Raji (cell line): ENCODE results near the gene GNAO1.

ENCODE experiments used
- POLR2A ChIP-seq: IDR thresholded peaks from 2 replicates; pipeline ENCODE4 v1.6.1; 2011; ENCODE audit warnings: low read depth, low read length, control low read depth; ENCODE audit not compliant: insufficient read depth

Gene GNAO1

DNA sequence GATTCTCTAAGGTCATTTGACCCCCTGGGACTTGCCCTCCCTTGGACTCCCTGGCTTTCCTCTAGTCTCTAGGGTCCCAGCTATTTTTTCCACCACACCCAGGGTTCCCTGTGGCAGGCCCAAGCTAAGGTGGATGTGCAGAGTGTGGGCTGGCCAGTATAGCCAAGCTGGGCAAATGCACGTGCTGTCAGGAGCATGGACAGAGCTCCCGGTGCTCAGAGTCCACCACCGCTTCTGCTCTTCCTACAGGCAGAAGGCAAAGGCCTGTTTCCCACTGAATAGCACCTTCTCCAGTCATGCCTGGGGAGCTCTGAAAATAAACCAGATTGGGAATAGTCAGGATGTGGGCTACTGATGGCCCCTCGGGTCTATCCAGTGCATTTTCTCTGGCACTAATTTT lies 53.3 kb downstream of the GNAO1 start:
- no peak for TF ChIP-seq POLR2A

DNA sequence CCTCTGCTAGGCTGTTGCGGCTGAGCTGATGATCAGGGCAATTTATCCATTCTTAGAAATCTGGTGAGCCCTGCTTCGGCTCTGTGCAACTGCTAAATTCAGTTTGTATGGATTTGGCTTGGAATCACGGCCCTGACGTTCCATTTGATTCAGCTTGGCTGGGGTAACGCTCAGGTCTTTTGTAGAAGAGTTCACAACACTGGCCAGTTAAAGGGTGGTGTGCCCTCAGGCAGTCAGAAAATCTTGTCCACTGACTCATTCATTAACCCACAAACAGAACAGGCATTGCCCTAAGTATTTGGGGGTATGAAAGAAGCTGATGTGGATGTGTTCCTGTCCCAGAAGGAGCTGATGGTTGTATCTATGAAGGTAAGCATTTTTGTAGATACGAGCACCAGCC lies 53.9 kb downstream of the GNAO1 start:
- no peak for TF ChIP-seq POLR2A

DNA sequence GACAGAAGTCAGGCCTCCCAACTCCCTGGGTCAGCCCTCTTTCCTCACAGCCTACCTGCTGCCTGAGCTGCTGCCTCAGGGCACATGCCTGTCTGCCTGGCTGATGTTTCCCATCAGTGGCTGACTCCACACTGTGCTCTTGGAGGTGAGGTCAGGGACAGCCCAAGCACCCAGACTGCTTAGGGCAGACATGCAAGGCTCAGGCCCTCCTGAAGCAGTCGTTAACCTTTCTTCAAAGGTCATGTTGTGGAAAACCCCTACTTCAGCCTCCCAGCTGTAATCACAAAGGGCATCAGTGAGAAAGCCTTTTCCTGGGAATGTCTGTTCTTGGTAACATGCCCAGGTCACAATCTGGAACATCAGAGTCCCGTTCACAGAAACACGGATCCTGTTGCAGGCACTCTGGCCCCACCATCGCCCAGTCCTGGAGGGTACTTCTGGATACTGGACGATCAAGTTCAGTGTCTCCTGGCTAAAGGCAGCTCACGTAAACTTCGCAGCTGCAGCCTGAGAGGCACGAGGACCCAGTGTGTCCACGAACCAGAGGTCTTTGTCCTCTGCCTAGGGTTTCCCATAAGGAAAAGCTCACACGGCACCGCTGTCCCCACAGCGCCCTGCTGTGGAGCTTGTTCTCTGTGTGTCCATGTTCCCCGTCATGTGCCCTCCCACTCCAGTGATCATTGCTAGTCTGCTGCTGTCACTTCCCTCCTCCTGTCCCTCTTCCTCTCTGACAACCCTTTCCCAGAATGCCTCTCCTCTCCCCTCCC lies 54.9 kb downstream of the GNAO1 start:
- TF ChIP-seq POLR2A, result no peak

DNA sequence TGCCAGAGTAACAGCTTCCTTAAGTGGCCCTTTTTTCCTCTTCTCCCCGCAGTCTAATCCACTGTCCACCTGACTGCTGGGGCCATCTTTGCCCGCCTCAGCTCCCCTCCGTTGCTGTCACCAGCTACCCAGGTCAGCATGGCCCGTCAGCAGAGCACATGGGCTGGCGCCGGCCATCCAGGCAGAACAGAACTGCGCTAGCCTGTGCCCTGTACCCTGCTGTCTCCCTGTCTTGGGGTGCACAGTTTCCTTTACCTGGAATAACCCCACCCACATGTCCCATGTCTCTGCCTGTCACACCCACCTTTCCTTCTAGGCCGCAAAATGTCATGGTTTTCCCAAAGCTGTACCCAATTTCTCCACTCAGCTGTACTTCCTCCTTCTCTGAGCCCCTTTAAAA lies 55.7 kb downstream of the GNAO1 start:
- TF ChIP-seq POLR2A, result no peak

DNA sequence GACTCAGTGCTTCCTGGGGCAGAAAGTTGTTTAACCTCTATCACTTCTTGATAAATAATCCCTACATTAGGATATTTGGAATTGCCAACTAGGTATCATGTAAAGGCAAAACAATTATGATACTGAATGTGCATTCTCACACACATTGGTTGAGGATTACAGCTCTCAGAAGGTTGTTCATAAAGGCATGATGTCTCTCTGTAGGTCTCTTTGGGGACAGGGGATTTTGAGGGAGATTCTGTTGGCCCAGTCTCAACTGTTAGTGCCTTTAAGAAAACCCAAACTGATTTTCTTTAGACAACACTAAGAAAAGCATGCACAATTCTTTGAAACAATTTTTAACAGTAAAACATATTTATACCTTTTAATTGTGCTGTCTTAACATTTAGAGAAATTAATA lies 56.5 kb downstream of the GNAO1 start:
- no peak for TF ChIP-seq POLR2A

DNA sequence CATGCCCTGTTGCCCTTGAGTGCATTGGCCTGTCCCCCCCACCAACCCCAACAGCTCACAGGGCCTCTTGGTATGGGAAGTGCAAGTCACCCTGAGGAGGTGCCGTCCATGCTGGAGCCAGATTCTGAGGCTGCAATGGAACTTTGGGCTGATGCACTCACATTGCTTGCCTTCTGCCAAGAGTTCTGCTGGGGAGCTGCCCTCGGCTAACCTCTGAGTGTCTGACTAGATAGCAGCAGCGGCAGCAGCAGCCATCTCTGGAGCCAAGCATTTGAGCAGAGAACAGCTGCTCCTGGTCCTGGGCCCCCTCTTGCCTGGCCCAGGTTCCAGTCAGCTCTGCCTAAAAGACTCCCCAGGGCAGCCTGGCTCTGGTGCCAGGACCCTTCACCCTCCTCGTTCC lies 61.5 kb downstream of the GNAO1 start:
- TF ChIP-seq POLR2A, result no peak

DNA sequence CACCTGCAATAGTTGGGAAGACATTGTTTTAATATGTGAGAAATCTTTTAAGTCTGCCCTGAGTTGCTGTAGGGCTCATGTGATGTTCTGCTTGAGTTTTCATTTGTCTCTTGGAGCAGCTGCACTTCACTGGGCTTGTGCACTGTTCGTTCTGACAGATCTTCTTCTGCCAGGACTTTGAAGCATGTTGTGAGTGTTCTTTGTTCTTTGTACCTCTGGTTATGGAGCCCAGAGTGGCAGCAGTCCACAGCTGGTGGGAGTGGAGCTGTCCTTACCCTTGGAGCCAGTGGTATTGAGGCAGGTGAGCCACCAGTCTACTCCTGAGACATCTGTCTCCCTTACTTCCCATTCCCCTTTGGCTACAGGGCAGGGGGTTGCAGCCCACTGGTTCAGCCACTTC lies 64.6 kb downstream of the GNAO1 start:
- TF ChIP-seq POLR2A, result no peak

DNA sequence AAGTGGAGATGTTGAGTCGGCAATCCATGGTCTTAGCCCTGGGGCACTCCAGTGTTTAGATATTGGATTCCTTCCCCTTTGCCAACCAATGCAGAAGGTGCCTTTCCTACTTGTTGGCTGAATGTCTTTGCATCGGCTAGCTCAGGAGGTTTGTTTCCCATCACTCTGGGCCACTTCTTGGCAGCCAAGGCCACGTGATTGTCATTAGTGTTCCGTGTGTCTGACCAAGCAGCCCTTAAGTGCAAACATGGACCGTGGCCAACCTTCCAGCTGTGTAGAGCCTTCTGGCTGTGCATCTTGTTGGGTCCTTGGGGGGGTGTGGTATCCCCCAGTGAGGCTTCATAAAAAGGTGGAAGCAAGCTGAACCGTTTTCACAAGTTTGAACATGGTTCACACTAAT lies 66.0 kb downstream of the GNAO1 start:
- no peak for TF ChIP-seq POLR2A

DNA sequence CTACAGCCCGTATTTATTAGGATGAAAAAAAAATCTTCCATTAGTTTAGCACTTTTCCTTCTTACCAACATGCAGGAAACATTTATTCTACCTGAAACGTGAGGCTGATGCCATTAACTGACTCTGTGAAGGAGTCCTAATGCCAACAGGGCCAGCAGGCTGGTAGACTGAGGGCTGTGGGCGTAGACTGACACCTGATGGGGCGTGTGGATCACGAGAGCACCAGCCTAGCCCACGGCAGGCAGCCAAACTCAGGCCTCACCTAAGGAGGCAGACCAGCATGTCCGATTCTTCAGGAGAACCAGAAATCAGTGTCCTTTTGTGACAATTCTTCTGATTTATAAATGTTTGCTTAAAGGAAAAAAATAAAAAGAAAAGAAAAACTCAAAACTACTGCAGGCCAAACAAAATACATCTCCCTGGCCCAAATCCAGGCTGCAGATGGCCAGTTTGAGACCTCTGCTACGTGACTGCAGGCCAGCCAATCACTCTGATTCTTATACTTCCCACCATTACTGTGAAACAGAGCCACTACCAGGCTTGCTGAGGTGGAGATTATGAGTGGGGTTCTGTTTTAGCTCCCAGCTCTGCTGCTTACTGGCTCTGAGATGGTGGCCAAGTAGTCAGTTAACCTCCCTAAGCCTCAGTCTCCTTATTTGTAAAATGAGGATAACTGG lies 66.5 kb downstream of the GNAO1 start:
- no peak for TF ChIP-seq POLR2A

DNA sequence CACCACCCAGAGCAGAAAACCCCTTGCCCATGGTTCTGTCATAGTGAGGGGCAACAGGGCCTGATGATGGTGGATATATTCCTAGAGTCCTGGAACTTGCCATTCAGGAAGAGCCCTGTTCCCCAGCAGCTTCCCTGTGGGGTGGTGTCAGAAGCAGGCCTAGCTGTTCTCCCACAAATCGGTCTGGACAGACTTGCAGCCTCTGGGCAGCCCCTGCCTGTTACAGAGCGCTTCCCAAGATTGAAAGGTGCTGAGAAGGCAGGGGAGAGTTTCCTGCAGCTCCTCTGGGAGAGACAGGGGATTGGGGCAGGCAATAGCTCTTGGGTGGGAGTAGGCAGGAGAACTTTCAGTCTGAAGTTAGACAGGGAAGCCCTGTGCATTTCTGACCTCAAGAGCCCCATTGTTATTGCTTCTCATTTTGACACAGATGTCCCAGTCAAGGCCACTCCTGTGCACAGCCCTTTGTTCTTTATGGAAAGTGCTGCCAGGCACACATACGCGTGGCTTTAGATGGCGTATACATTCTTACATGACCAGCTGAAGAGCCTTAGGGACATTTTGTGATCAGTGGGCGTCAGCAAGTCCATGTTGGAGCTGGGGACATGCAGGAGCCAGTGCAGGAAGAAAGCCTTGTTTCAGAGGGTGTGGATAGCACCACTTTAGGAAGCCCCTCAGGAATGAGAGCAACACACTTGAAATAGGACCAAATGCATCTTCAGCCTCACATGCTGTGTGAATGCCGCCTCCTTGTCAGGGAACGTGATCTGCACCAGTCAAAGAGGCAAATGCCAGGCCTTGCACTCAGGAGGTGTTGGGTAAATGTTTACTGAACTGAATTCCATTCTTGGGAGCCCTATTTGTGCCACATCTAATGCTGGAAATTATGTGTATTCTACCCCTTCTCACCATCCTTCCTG lies 67.5 kb downstream of the GNAO1 start:
- TF ChIP-seq POLR2A, result no peak

DNA sequence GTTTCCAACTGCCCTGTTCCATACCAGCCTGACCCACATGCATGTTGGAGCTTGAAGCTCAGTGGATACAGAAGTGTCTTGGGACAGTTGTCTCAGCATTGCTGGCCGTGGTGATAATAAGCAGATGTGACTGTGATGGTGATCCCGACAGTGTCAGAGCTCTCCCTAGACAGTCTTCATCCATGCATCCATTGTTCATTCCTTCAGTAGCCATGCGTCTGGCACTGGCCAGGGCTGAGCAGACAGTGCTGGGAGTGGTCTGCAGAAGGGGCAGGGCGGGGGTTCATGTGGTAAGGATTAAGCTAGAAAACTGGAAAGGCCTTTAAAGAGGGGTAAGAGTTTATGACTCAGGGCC lies 68.1 kb downstream of the GNAO1 start:
- TF ChIP-seq POLR2A, result no peak

DNA sequence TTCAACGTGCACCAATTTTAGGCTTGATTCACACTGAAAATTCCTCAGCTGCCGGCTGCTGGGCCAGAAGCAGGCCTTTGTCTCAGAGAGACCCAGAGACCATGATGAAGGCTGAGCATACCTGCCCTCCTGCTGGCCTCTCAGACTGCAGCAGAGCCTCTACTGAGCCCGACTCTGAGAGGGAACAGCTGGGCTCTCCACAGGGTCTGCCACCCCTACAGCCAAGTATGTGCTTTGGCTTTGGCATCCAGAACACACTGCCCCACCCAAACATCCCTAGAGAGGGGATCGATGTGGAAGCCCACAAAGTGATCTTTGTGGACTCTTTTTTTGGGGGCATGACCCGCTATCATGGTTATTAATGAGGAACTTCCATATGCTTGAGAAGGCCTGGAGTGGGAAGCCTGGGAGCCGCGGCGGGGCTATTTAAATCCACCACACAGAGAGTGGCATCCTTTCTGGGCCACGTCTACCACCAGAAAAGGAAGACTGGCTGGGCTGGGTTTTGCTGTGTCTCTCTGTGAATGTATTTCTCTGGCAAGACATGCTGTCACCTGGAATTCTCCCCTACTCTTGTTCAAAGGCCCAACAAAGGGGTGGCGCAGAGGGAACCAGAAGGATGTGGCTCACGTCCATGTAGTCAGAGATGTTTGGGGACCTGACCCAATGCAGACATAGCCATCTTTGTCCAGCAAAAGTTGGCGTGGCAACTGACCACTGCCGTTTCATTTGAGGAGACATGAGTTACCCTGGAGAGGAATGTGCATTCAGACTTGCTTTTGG lies 69.3 kb downstream of the GNAO1 start:
- TF ChIP-seq POLR2A, result no peak

DNA sequence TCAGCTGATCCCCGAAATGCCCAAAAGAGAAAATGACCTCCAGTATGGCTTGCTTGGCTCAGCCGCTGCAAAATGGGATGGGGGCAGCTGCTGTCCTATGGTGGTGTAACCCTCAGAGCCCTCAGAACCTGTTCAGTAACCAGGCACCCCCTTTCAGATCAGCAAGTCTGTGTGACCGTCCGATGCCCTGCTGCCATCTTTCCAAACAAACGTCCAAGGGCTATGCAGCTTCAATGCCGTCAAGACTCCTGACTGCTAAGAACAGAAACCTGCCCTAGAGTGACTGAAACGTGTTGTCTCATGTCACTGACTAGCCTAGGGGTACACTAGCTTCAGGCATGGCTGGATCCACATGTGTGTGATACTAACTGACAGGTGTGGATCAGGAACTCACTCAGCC lies 70.4 kb downstream of the GNAO1 start:
- TF ChIP-seq POLR2A, result no peak

DNA sequence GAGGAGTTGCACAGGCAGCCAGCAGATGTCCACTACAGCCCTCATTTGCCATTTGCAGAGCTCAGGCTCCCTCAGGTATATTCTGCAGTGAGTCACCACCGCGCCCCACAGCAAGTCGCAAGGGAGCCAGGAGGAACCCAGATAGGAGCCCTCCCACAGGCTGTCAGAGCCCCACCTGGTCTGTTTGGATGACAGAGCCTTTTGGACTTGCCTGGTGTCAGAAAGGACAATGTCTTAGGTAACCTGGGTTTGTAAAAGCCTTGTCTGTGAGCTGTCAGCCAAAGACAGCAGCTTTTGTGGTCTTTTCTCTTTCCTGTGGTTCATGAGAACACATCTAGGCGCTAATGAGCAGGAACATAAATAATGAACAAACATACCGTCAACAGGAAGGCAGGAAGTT lies 70.9 kb downstream of the GNAO1 start:
- TF ChIP-seq POLR2A, result no peak

DNA sequence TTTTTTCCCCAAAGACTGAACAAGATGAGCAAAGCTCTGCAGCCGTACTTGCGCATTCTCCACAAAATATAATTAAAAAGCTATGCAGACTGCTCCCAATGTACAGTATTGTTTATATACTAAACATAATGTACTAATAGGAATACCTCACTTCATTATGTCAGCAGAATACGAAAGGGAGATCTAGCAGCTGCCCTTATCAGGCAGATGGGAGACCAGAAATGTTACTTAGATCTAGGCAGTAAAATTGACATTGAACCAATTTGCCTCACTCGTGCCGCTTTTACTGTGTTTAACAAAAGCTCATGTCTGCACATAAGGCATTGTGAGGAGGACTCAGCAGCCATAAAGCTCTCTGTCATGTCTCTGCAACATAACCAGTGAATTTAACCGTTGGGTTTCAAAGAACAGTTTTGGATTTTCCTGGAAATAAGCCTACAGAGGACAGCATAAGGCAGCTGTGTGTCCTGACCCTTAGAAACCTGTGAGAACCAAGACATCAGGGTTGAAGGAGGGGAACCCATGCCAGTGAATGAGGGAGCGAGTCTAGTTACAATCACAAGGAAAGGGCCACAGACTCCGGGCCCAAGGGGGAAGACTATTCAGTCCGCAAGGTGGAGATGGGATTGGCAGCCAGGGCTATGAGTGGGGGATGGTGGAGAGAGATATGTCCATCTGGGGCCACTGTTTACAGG lies 71.4 kb downstream of the GNAO1 start:
- TF ChIP-seq POLR2A, result no peak
